GM12878 (cell line): ENCODE results near the gene ZDHHC1. TPM values are rescaled to one million over a fixed set of nuclear protein-coding genes. Genes with fewer than 3 reads are reported as not detected.

ENCODE experiments used
- ATAC-seq: fragments of 200-7000 bp; cut with Tn5 transposase; 3 replicates; pipeline ENCODE4 v1.9.1; 2020; ENCODE audit warnings: mild to moderate bottlenecking, moderate library complexity
- BruUV-seq: library from RNA; stranded (reverse); fragments of 400-500 nt; replicated peaks from 2 replicates; lab custom pipeline; 2021; lab: Mats Ljungman, UMichigan
- CTCF ChIA-PET: fragments of 300-600 bp; sonication (Branson Sonifier 250); formaldehyde crosslinking; extraction: SDS; loops from one replicate; lab custom pipeline; 2021; ENCODE audit warnings: inconsistent platforms; lab: Yijun Ruan, JAX
- POLR2A ChIA-PET: fragments of 350-600 bp; formaldehyde crosslinking; extraction: SDS; loops from one replicate; lab custom pipeline; 2021; ENCODE audit warnings: inconsistent platforms; lab: Charles Lee
- RAD21 ChIA-PET: fragments of 300-600 bp; sonication (Branson Sonifier 250); formaldehyde crosslinking; loops from one replicate; lab custom pipeline; 2023; ENCODE audit warnings: antibody characterized with exemption; ENCODE audit not compliant: unreplicated experiment; lab: Charles Lee
- SMC1A ChIA-PET: fragments of 300-600 bp; sonication (Branson Sonifier 250); formaldehyde crosslinking; loops from one replicate; lab custom pipeline; 2023; ENCODE audit not compliant: unreplicated experiment, uncharacterized antibody; lab: Charles Lee
- DNase-seq: peaks from one replicate; pipeline ENCODE4 v3.0.0-alpha.2; 2011; ENCODE audit warnings: low read depth, low spot score
- FAIRE-seq: peaks from 3 replicates; lab custom pipeline; 2011; peaks lifted over from hg19 to GRCh38; lab: Jason Lieb, UNC
- H2AFZ ChIP-seq: 2 replicates; pipeline ENCODE4 v1.6.0; 2011; ENCODE audit warnings: low read depth, low read length, control low read depth; ENCODE audit not compliant: control insufficient read depth
- H3K27ac ChIP-seq: 2 replicates; pipeline ENCODE4 v1.5.1; 2011; ENCODE audit warnings: control low read depth; ENCODE audit not compliant: control insufficient read depth, insufficient read depth
- H3K27me3 ChIP-seq, 2 experiments: replicated peaks in 1 of 2; 2 replicates each; pipeline versions ENCODE4 v1.6.0 to v1.6.1; 2011; ENCODE audit warnings: low read length in 1 of 2; ENCODE audit not compliant: control insufficient read depth in 2 of 2, insufficient read depth in 2 of 2
- H3K36me3 ChIP-seq, 2 experiments: 2 replicates each; pipeline ENCODE4 v1.5.1; 2011; ENCODE audit warnings: low read length in 1 of 2; ENCODE audit not compliant: control insufficient read depth in 2 of 2, insufficient read depth in 2 of 2
- H3K4me1 ChIP-seq: 2 replicates; pipeline ENCODE4 v1.6.1; 2011; ENCODE audit warnings: mild to moderate bottlenecking, low read length, moderate library complexity, mixed read lengths; ENCODE audit not compliant: control insufficient read depth, insufficient read depth
- H3K4me2 ChIP-seq: 2 replicates; pipeline ENCODE4 v1.6.0; 2011; ENCODE audit warnings: control low read depth; ENCODE audit not compliant: control insufficient read depth, insufficient read depth
- H3K4me3 ChIP-seq: fragments of 200-600 bp; sonication (generic); 2 replicates; pipeline ENCODE4 v1.5.1; 2016
- H3K79me2 ChIP-seq: 2 replicates; pipeline ENCODE4 v1.6.0; 2011; ENCODE audit warnings: low read length; ENCODE audit not compliant: control insufficient read depth, insufficient read depth
- H3K9ac ChIP-seq: 2 replicates; pipeline ENCODE4 v1.8.0; 2011; ENCODE audit warnings: low read length, control low read depth, mixed read lengths; ENCODE audit not compliant: control insufficient read depth, insufficient read depth
- H3K9me3 ChIP-seq: replicated peaks from 3 replicates; pipeline ENCODE4 v1.5.1; 2011; ENCODE audit warnings: mild to moderate bottlenecking, low read length; ENCODE audit not compliant: control insufficient read depth, insufficient read depth
- H4K20me1 ChIP-seq: 2 replicates; pipeline ENCODE4 v1.6.0; 2011; ENCODE audit not compliant: control insufficient read depth, insufficient read depth
- NFYA ChIP-seq: IDR thresholded peaks from 2 replicates; pipeline ENCODE4 v1.6.1; 2011; ENCODE audit warnings: low read depth, mild to moderate bottlenecking, low read length, improper control_type of control experiment, borderline replicate concordance
- NR2C2 ChIP-seq: IDR thresholded peaks from 2 replicates; pipeline ENCODE4 v1.6.1; 2011; ENCODE audit warnings: borderline replicate concordance, low read depth; ENCODE audit not compliant: control insufficient read depth, insufficient read length
- SP1 ChIP-seq: IDR thresholded peaks from one replicate; pipeline ENCODE4 v1.6.1; 2011; ENCODE audit warnings: low read depth, low read length
- STAT1 ChIP-seq: fragments of 450-650 bp; conservative IDR thresholded peaks from 2 replicates; pipeline ENCODE4 v1.6.1; 2014; ENCODE audit warnings: antibody characterized with exemption, mild to moderate bottlenecking
- ZNF622 ChIP-seq: fragments of 450-650 bp; IDR thresholded peaks from 2 replicates; pipeline ENCODE4 v1.6.1; 2017; ENCODE audit warnings: mild to moderate bottlenecking, inconsistent platforms
- ZSCAN29 ChIP-seq: fragments of 450-650 bp; IDR thresholded peaks from 2 replicates; pipeline ENCODE4 v1.6.1; 2017; ENCODE audit warnings: mild to moderate bottlenecking, moderate library complexity
- WGBS: methylation state at CpG from one replicate; pipeline ENCODE4 v1.1.6; 2016; ENCODE audit warnings: low lambda C conversion rate; ENCODE audit not compliant: insufficient replicate concordance, insufficient coverage; ENCODE audit errors: missing lambda C conversion rate; 5-methylcytosine and 5-hydroxymethylcytosine counted together
- in situ Hi-C: fragments of 300-500 bp; cut with MboI; formaldehyde crosslinking; loops from 9 replicates; pipeline ENCODE4 v1.14.3; 2018; ENCODE audit warnings: mixed read lengths
- intact Hi-C: fragments of 100-400 bp; cut with micrococcal nuclease; formaldehyde crosslinking; loops from one replicate; pipeline ENCODE4 v1.14.2; 2022; ENCODE audit not compliant: unreplicated experiment
- polyA plus RNA-seq, 11 experiments: library from polyadenylated mRNA; depleted of rRNA in 4 of 11; unstranded in 6 of 11; stranded (reverse) in 5 of 11; fragments of >200 nt; fragmentation: Nextera tagmentation in 4 of 11; fragmentation: Illumina TruSeq in 1 of 11; extraction: Ambion mirVana in 4 of 11; extraction: Trizol in 1 of 11; gene quantifications; 1 replicate in 1 of 11; 2 replicates in 10 of 11; pipeline versions ENCODE4 v1.2.1 to v1.2.3, GENCODE V29; 2011 to 2016; ENCODE audit warnings: inconsistent platforms in 2 of 11, missing spikeins in 2 of 11, low read depth in 1 of 11
- total RNA-seq, 4 experiments: library from RNA; depleted of rRNA in 3 of 4; stranded (reverse); fragments of >200 nt in 3 of 4; fragmentation: Illumina TruSeq in 1 of 4; extraction: Trizol in 1 of 4; gene quantifications; 2 replicates each; pipeline versions ENCODE4 v1.2.1 to v1.2.3, GENCODE V29; 2013 to 2021
- TF ChIP-seq, protein P1 (sequence below): fragments of 450-650 bp; IDR thresholded peaks from 2 replicates; pipeline ENCODE4 v1.6.1; 2018; ENCODE audit warnings: borderline replicate concordance, mild to moderate bottlenecking; ENCODE audit not compliant: partially characterized antibody

The ZDHHC1 gene
- total and polyA plus RNA-seq, 10 of the 15 experiments (the other 5 are each of a cell fraction or from before 2014, with no cell fraction given) = 0.07 to 1.2 (median 0.66) TPM; not detected in 2

DNA sequence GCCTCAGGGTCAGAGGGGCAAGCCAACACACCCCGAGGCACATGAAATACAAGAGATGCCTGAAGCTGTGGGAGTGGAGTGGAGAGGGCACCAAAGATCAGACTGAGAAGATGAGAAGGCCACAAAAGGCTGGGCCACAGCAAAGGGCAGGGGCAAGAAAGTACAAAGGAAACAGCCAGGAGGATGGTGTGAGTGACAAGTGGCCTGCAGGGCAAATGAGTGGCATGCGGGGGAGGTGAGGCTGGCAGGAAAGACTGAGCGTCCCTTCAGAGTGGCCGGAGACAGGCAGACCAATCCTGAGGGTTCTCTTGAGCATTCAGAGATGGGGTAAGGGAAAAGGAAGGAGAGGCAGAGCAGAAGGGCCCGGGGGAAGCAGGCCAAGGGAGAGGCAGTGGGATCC is 37.8 kb upstream of the ZDHHC1 start:
- H3K27ac ChIP-seq = no peak overlapping the region
- FAIRE-seq (no peak), DNase-seq (no peak), ATAC-seq (no peak)
- no peak overlapping the region for H3K4me2 ChIP-seq
- no peaks in the 10 kb centered on the region for H3K27me3 ChIP-seq
- H3K9me3 ChIP-seq = no peaks in the 10 kb centered on the region
- peaks cover 5% of the 10 kb centered on the region; the same call in 1 of the 2 replicates for H4K20me1 ChIP-seq
- ChIA-PET RAD21 (no interaction called here), CTCF (interaction anchor here (0.5 to 1.7 kb wide), 2 partner anchors 26 to 81 kb away, joined by 3 to 4 read pairs; no protein-coding TSS in a partner anchor), POLR2A (no interaction called here), SMC1A (no interaction called here)
- H3K4me1 ChIP-seq = no peaks in the 10 kb centered on the region
- H3K4me3 ChIP-seq = no peak overlapping the region
- TF ChIP-seq ZSCAN29 (no peak), NFYA (no peak), NR2C2 (no peak), SP1 (no peak), ZNF622 (no peak), STAT1 (no peak)
- TF ChIP-seq, protein P1, sequence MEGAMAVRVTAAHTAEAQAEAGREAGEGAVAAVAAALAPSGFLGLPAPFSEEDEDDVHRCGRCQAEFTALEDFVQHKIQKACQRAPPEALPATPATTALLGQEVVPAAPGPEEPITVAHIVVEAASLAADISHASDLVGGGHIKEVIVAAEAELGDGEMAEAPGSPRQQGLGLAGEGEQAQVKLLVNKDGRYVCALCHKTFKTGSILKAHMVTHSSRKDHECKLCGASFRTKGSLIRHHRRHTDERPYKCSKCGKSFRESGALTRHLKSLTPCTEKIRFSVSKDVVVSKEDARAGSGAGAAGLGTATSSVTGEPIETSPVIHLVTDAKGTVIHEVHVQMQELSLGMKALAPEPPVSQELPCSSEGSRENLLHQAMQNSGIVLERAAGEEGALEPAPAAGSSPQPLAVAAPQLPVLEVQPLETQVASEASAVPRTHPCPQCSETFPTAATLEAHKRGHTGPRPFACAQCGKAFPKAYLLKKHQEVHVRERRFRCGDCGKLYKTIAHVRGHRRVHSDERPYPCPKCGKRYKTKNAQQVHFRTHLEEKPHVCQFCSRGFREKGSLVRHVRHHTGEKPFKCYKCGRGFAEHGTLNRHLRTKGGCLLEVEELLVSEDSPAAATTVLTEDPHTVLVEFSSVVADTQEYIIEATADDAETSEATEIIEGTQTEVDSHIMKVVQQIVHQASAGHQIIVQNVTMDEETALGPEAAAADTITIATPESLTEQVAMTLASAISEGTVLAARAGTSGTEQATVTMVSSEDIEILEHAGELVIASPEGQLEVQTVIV = no peak
- no peak overlapping the region for H2AFZ ChIP-seq
- in situ Hi-C loops (no loop called here), intact Hi-C loops (no loop called here)
- no TSS peak for BruUV-seq
- no peaks in the 10 kb centered on the region for H3K79me2 ChIP-seq
- peaks cover 10 to 12% of the 10 kb centered on the region in 2 experiments; a peak in 3 of 4 replicates for H3K36me3 ChIP-seq
- no peak overlapping the region for H3K9ac ChIP-seq
- 89% methylated on average over 5 of the region's 5 CpGs for WGBS
